Choroid plexus epithelial cell (primary cell): ENCODE measurements around the gene CLOCK.

Experiments used
- DNase-seq: peaks from one replicate; pipeline ENCODE4 v3.0.0-alpha.2; 2010; ENCODE audit warnings: low read depth
- H3K4me3 ChIP-seq: 2 replicates; pipeline ENCODE4 v1.5.1; 2011; ENCODE audit warnings: low read depth, mild to moderate bottlenecking, control low read depth, low read length, moderate library complexity
- CTCF ChIP-seq: conservative IDR thresholded peaks from 2 replicates; pipeline ENCODE4 v1.5.1; 2011; ENCODE audit warnings: low read depth, mild to moderate bottlenecking, control low read depth, inconsistent platforms, low read length, moderate library complexity

Gene CLOCK

GRCh38 chr4:55393461-55394320 lies 153.0 kb downstream of the CLOCK start:
- DNase-seq: no peak
- H3K4me3 ChIP-seq: no peak overlapping the region
- no peak for TF ChIP-seq CTCF

DNA sequence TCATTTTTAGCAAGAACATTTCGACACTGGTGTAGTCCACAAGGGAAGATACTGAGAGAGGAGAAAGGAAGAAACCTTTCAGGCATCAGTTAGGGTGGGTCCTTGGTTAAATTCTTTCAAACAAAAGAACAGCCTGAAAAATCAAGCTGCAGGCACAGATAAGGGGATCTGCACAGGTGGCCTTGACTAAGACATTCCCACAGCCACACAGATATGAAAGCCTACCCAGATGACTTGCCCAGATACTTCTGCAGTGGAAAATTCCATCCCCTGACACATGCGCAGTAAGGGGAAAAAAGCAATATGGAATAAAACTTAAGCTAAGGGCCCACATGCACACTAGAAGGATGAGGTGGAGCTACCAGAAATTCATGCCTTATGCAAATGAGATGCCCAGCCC lies 159.9 kb downstream of the CLOCK start:
- DNase-seq: no peak
- no peak overlapping the region for H3K4me3 ChIP-seq
- TF ChIP-seq CTCF: no peak

DNA sequence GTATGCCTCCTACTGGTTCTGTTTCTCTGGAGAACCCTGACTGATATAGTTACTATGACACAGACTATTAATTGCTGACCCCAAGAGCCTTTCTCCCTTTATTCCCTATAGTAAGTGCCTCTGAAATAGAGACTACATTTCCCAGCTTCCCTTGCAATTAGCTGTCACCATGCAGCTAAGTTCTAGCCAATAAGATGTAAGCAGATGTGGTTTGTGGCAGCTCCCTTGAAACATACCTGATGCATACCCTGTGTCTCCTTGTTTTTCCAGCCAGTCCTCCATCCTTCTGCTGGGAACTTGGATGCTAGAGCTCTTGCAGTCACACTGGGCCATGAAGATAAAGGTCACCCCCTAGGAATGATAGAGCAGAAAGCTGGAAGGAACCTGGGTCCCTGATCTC lies 160.6 kb downstream of the CLOCK start:
- peak; percentile 69 for DNase-seq
- TF ChIP-seq CTCF: no peak

DNA sequence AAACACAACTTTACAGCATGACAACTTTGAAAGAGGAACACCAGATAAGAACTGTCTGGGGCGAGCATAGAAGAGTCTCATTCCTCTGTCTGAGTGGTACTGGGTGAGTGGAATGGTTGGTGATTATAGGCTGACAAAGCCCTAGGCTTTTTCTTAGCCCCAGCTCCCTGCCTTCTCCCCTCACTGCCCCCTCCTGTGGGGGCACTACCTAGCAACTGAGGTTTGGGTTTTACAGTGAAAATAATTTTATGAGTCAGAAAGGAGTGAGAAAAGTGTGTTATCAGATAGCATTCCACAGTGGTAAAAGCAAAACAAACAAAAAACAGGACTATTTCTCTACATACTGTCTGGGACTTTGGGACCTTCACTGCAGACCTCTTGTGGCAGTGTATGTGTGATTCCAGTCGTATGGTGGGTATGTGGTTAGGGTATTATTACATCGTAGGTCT lies 161.5 kb downstream of the CLOCK start:
- H3K4me3 ChIP-seq: no peak overlapping the region
- TF ChIP-seq CTCF: peak; percentile 7
- DNase-seq: peak; percentile 47

More for the DNA sequence above, 160.6 kb downstream of the CLOCK start:
- no peak overlapping the region for H3K4me3 ChIP-seq

DNA sequence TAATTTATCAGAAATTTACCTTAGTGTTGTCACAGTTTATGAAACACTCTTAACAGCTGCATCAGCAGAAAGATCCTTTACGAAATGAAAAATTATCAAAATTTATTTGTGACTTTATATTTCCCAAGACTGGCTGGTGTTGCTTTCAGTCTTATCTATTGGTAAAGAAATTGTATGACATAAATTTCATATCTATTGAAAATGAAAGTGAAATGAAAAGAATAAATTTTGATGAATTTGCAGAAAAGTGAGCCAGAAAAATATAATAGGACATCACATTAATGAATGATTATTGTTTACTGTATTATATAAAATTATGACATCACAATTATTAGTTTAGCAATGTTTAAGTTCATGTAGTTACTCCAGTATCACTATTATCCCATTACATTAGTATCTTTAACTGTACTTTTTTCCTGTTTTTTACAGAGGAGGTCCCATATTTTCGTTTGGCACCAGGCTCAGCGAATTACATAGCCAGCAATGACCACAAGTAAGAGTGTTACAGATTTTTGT lies 164.2 kb downstream of the CLOCK start:
- DNase-seq: no peak
- no peak overlapping the region for H3K4me3 ChIP-seq
- TF ChIP-seq CTCF: no peak

DNA sequence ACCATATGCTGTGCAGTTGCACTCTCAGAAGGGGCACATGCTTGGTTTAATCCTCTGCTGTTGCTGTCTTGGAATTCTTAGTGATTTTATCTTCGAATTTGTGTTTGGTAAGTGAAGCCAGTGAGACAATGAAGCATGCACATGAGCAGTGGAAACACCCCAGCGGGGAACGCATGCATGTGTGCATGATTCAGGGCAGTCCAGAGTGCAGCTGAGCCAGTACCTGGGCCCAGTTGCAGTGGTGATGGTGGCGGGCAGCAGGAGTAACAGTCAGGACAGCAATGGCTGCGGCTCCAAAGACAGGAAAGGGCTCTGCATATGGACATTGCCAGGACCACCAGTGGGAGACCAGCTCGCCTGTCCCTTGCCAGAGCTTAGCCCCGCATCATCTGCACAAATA lies 165.2 kb downstream of the CLOCK start:
- no peak overlapping the region for H3K4me3 ChIP-seq
- DNase-seq: no peak
- no peak for TF ChIP-seq CTCF

DNA sequence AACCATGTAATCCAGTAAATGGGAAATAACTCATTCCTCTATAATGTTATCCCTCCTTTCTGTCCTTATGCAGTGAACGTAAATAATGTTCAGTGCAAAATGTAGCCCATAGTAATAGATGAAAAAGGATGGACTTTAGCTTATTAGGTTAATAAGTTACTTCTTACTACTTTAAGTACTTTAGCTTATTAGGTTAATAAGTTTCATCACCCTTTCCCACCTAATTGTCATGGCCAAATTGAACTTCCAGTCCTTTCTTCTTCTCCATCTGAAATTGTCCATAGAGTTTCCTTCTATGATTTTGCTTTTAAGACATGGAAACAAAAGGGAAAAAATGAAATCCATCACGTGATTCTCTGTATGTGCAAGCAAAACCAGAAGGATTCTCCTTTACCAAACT lies 166.1 kb downstream of the CLOCK start:
- no peak overlapping the region for H3K4me3 ChIP-seq
- TF ChIP-seq CTCF: no peak
- no peak for DNase-seq
